H1 (cell line): ENCODE data around the gene CTNNBL1. TPM values are rescaled to one million over a fixed set of nuclear protein-coding genes. Genes with fewer than 3 reads are reported as not detected.

Experiments used
- CTCF ChIA-PET: fragments of 300-600 bp; sonication (Branson Sonifier 250); formaldehyde crosslinking; loops from one replicate; lab custom pipeline; 2021; ENCODE audit not compliant: partially characterized antibody; lab: Charles Lee
- POLR2A ChIA-PET: fragments of 300-600 bp; sonication (Branson Sonifier 250); formaldehyde crosslinking; loops from one replicate; lab custom pipeline; 2021; ENCODE audit warnings: inconsistent platforms; ENCODE audit not compliant: partially characterized antibody; lab: Charles Lee
- DNase-seq, 2 experiments: peaks; one replicate each; pipeline versions ENCODE4 v3.0.0 to v3.0.0-alpha.2; 2010 to 2022; ENCODE audit warnings: low spot score in 2 of 2, low read depth in 1 of 2, mixed read lengths in 1 of 2
- FAIRE-seq: peaks from 2 replicates; lab custom pipeline; 2011; peaks lifted over from hg19 to GRCh38; lab: Jason Lieb, UNC
- H2AFZ ChIP-seq: 2 replicates; pipeline ENCODE4 v1.8.1; 2012; ENCODE audit warnings: low read length, inconsistent platforms
- H2AK5ac ChIP-seq: 2 replicates; pipeline ENCODE4 v1.6.1; 2013; ENCODE audit warnings: low read depth, low read length
- H2BK120ac ChIP-seq: replicated peaks from 2 replicates; pipeline ENCODE3; 2013; ENCODE audit warnings: low read depth, low read length, inconsistent platforms
- H2BK12ac ChIP-seq: 2 replicates; pipeline ENCODE4 v1.6.1; 2013; ENCODE audit warnings: low read depth, low read length
- H2BK15ac ChIP-seq: 2 replicates; pipeline ENCODE4 v1.6.1; 2013; ENCODE audit warnings: low read length
- H2BK20ac ChIP-seq: 2 replicates; pipeline ENCODE4 v1.6.1; 2013; ENCODE audit warnings: low read length
- H2BK5ac ChIP-seq: 2 replicates; pipeline ENCODE4 v1.6.1; 2013; ENCODE audit warnings: low read depth, low read length
- H3K14ac ChIP-seq: 2 replicates; pipeline ENCODE4 v1.6.1; 2013; ENCODE audit warnings: inconsistent platforms; ENCODE audit not compliant: insufficient read length
- H3K18ac ChIP-seq: 2 replicates; pipeline ENCODE4 v1.6.1; 2013; ENCODE audit warnings: low read length; ENCODE audit errors: extremely low read depth
- H3K23ac ChIP-seq: 2 replicates; pipeline ENCODE4 v1.6.1; 2013; ENCODE audit warnings: inconsistent platforms; ENCODE audit not compliant: insufficient read length
- H3K23me2 ChIP-seq: 2 replicates; pipeline ENCODE4 v1.6.1; 2013; ENCODE audit warnings: low read depth, low read length
- H3K27ac ChIP-seq: 2 replicates; pipeline ENCODE4 v1.6.1; 2011; ENCODE audit warnings: low read depth, low read length, inconsistent platforms
- H3K27me3 ChIP-seq, 4 experiments: replicated peaks in 1 of 4; 1 replicate in 1 of 4; 2 replicates in 3 of 4; pipeline versions ENCODE4 v1.6.1 to v1.8.1; 2011 to 2013; ENCODE audit warnings: low read length in 3 of 4, mild to moderate bottlenecking in 3 of 4, inconsistent platforms in 2 of 4, mixed read lengths in 2 of 4, moderate library complexity in 1 of 4; ENCODE audit not compliant: control insufficient read depth in 3 of 4, insufficient read depth in 3 of 4; ENCODE audit errors: extremely low read depth in 1 of 4
- H3K36me3 ChIP-seq, 4 experiments: 2 replicates each; pipeline versions ENCODE4 v1.6.1 to v1.8.1; 2011 to 2013; ENCODE audit warnings: mild to moderate bottlenecking in 4 of 4, low read length in 3 of 4, moderate library complexity in 2 of 4, control low read depth in 1 of 4, inconsistent platforms in 1 of 4; ENCODE audit not compliant: insufficient read depth in 4 of 4, control insufficient read depth in 2 of 4
- H3K4ac ChIP-seq: replicated peaks from 2 replicates; pipeline ENCODE3; 2013; ENCODE audit warnings: low read length, low read depth, mixed read lengths, inconsistent platforms; ENCODE audit not compliant: insufficient read length
- H3K4me1 ChIP-seq, 4 experiments: replicated peaks in 1 of 4; 1 replicate in 1 of 4; 2 replicates in 3 of 4; pipeline versions ENCODE4 v1.6.1 to v1.8.1; 2011 to 2013; ENCODE audit warnings: low read length in 3 of 4, inconsistent platforms in 2 of 4, mixed read lengths in 1 of 4; ENCODE audit not compliant: insufficient read depth in 4 of 4, control insufficient read depth in 3 of 4
- H3K4me2 ChIP-seq, 2 experiments: 2 replicates each; pipeline versions ENCODE4 v1.6.1 to v1.8.1; 2011 to 2013; ENCODE audit warnings: low read depth in 2 of 2, low read length in 2 of 2, control low read depth in 1 of 2, inconsistent platforms in 1 of 2, mild to moderate bottlenecking in 1 of 2; ENCODE audit not compliant: insufficient read depth in 1 of 2
- H3K4me3 ChIP-seq, 4 experiments: fragments of 200-600, 300-600 bp in 1 of 4; sonication (generic), shearing (Covaris generic), sonication (Bioruptor Twin) in 1 of 4; 2 replicates each; pipeline versions ENCODE4 v1.5.1 to v1.8.1; 2011 to 2016; ENCODE audit warnings: low read length in 4 of 4, low read depth in 3 of 4, control low read depth in 2 of 4, inconsistent platforms in 2 of 4, mild to moderate bottlenecking in 2 of 4, mixed read lengths in 1 of 4, moderate library complexity in 1 of 4; ENCODE audit not compliant: insufficient read depth in 2 of 4; ENCODE audit errors: extremely low read depth in 1 of 4
- H3K56ac ChIP-seq: replicated peaks from 2 replicates; pipeline ENCODE3; 2013; ENCODE audit warnings: low read depth, mild to moderate bottlenecking, mixed read lengths, low read length, inconsistent platforms; ENCODE audit not compliant: insufficient read length
- H3K79me1 ChIP-seq: 2 replicates; pipeline ENCODE4 v1.6.1; 2013; ENCODE audit warnings: low read depth, low read length, control low read depth
- H3K79me2 ChIP-seq, 2 experiments: 2 replicates each; pipeline versions ENCODE4 v1.6.1 to v1.8.1; 2012 to 2013; ENCODE audit warnings: low read length in 2 of 2, mild to moderate bottlenecking in 2 of 2, inconsistent platforms in 1 of 2; ENCODE audit not compliant: insufficient read depth in 2 of 2, control insufficient read depth in 1 of 2
- H3K9ac ChIP-seq, 4 experiments: replicated peaks in 1 of 4; 1 replicate in 1 of 4; 2 replicates in 3 of 4; pipeline versions ENCODE4 v1.6.1 to v1.8.1; 2011 to 2013; ENCODE audit warnings: low read depth in 3 of 4, low read length in 3 of 4, control low read depth in 2 of 4, mild to moderate bottlenecking in 2 of 4, moderate library complexity in 2 of 4, inconsistent platforms in 1 of 4; ENCODE audit errors: extremely low read depth in 1 of 4
- H3K9me3 ChIP-seq, 2 experiments: 2 replicates each; pipeline versions ENCODE4 v1.6.1 to v1.8.1; 2012 to 2013; ENCODE audit warnings: mild to moderate bottlenecking in 2 of 2, moderate library complexity in 2 of 2, control low read depth in 1 of 2, inconsistent platforms in 1 of 2, low read depth in 1 of 2, low read length in 1 of 2, mixed read lengths in 1 of 2; ENCODE audit not compliant: insufficient read depth in 2 of 2
- H4K20me1 ChIP-seq, 2 experiments: replicated peaks in 1 of 2; 2 replicates each; pipeline versions ENCODE3 to v1.8.1; 2011 to 2013; ENCODE audit warnings: inconsistent platforms in 2 of 2, low read length in 2 of 2, mild to moderate bottlenecking in 1 of 2; ENCODE audit not compliant: insufficient read depth in 2 of 2, control insufficient read depth in 1 of 2
- H4K5ac ChIP-seq: 2 replicates; pipeline ENCODE4 v1.6.1; 2013; ENCODE audit warnings: low read length, low read depth, mixed read lengths, inconsistent platforms; ENCODE audit not compliant: insufficient read length
- H4K8ac ChIP-seq: 2 replicates; pipeline ENCODE4 v1.8.0; 2013; ENCODE audit warnings: mild to moderate bottlenecking, moderate library complexity, low read length, inconsistent platforms; ENCODE audit not compliant: insufficient read depth; ENCODE audit errors: extremely low read depth
- H4K91ac ChIP-seq: replicated peaks from 2 replicates; pipeline ENCODE3; 2013; ENCODE audit warnings: low read length, mixed read lengths, inconsistent platforms; ENCODE audit not compliant: insufficient read length
- BACH1 ChIP-seq: IDR thresholded peaks from 2 replicates; pipeline ENCODE4 v1.6.1; 2012; ENCODE audit warnings: low read length, improper control_type of control experiment
- CREB1 ChIP-seq: IDR thresholded peaks from 2 replicates; pipeline ENCODE4 v1.6.1; 2012; ENCODE audit warnings: inconsistent platforms
- WGBS, 2 experiments: shearing (Covaris generic) in 1 of 2; methylation state at CpG; one replicate each; pipeline versions ENCODE4 v1.1.6 to v1.1.7; 2013 to 2015; ENCODE audit warnings: low lambda C conversion rate in 2 of 2, mixed read lengths in 2 of 2, inconsistent platforms in 1 of 2, low coverage in 1 of 2, missing lambda C conversion rate in 1 of 2; ENCODE audit not compliant: insufficient replicate concordance in 2 of 2, insufficient coverage in 1 of 2, insufficient read length in 1 of 2; ENCODE audit errors: extremely low coverage in 1 of 2, missing lambda C conversion rate in 1 of 2; 5-methylcytosine and 5-hydroxymethylcytosine counted together
- polyA plus RNA-seq, 7 experiments: library from polyadenylated mRNA; depleted of rRNA in 3 of 7; stranded (reverse) in 5 of 7; unstranded in 2 of 7; fragments of >200 nt in 5 of 7; fragments of 200-250 nt in 2 of 7; gene quantifications; 1 replicate in 5 of 7; 2 replicates in 1 of 7; 4 replicates in 1 of 7; pipeline versions ENCODE4 v1.2.1 to v1.2.3, GENCODE V29; 2011 to 2013; ENCODE audit warnings: missing spikeins in 2 of 7, mixed read lengths in 2 of 7
- total RNA-seq: library from RNA; stranded (reverse); fragmentation: NEBNext Ultra II Directional; extraction: Animal tissue kit (Norgen Biotek cat#: 25700); gene quantifications from 2 replicates; pipeline ENCODE4 v1.2.1, GENCODE V29; 2021

Gene CTNNBL1
- total and polyA plus RNA-seq, 2 of the 8 experiments (the other 6 are each of a cell fraction or from before 2014, with no cell fraction given) = 19.6 to 81.6 TPM

GRCh38 chr20:37872161-37872560 lies 178.3 kb downstream of the CTNNBL1 start:
- Histone ChIP-seq H3K27ac (no peak overlapping the region), H2BK20ac (no peak overlapping the region), H3K4me3 (no peak overlapping the region), H3K79me2 (no peaks in the 10 kb centered on the region), H2BK12ac (no peak overlapping the region), H3K23me2 (no peaks in the 10 kb centered on the region), H2BK5ac (no peak overlapping the region), H2AFZ (no peak overlapping the region), H3K79me1 (no peaks in the 10 kb centered on the region; the same call in 1 of the 2 replicates), H4K91ac (no peak overlapping the region), H4K20me1 (no peaks in the 10 kb centered on the region), H2AK5ac (no peak overlapping the region), H2BK120ac (no peak overlapping the region), H3K23ac (no peak overlapping the region), H3K14ac (no peak overlapping the region), H3K36me3 (no peaks in the 10 kb centered on the region; a peak in 3 of 8 replicates), H3K56ac (no peak overlapping the region), H4K8ac (no peak overlapping the region), H3K18ac (no peak overlapping the region), H3K4me2 (no peak overlapping the region), H2BK15ac (no peak overlapping the region), H3K9ac (no peak overlapping the region), H3K9me3 (no peaks in the 10 kb centered on the region), H3K4me1 (peaks cover 7 to 13% (median 11%) of the 10 kb centered on the region in 4 experiments), H3K27me3 (no peaks in the 10 kb centered on the region), H4K5ac (no peak overlapping the region), H3K4ac (no peak overlapping the region)
- CTCF ChIA-PET = interaction anchor here (0.7 to 1.3 kb wide), 5 partner anchors 11 to 256 kb away, joined by 3 to 5 read pairs (median 4); no protein-coding TSS in a partner anchor
- 96% methylated on average over 9 of the region's 9 CpGs; no CpG with 5 or more reads in 1 of the 2 experiments for WGBS, 2 experiments
- FAIRE-seq (no peak), DNase-seq (no peak)
- POLR2A ChIA-PET = no interaction called here
- no peak for TF ChIP-seq BACH1
- no peak for TF ChIP-seq CREB1
